ENCODE data around the gene SMIM28.

DNA sequence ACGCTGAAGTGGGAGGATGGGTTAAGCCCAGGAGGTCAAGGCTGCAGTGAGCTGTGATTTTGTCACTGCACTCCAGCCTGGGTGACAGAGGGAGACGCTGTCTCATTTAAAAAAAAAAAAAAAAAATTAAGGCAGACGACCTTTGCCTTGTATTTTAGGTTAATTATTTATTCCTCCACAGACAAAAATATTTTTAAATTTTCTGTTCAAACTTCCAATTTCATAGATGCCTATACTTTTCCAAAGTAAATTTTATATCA, 6.3 kb upstream of the SMIM28 start:
- TF ChIP-seq, protein P1, sequence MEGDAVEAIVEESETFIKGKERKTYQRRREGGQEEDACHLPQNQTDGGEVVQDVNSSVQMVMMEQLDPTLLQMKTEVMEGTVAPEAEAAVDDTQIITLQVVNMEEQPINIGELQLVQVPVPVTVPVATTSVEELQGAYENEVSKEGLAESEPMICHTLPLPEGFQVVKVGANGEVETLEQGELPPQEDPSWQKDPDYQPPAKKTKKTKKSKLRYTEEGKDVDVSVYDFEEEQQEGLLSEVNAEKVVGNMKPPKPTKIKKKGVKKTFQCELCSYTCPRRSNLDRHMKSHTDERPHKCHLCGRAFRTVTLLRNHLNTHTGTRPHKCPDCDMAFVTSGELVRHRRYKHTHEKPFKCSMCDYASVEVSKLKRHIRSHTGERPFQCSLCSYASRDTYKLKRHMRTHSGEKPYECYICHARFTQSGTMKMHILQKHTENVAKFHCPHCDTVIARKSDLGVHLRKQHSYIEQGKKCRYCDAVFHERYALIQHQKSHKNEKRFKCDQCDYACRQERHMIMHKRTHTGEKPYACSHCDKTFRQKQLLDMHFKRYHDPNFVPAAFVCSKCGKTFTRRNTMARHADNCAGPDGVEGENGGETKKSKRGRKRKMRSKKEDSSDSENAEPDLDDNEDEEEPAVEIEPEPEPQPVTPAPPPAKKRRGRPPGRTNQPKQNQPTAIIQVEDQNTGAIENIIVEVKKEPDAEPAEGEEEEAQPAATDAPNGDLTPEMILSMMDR (conservative IDR thresholded peaks at IDR 0.05; ENCODE audit: low read length): no peak
- no peak for TF ChIP-seq EZH2phosphoT487 (IDR thresholded peaks at IDR 0.05; ENCODE audit: borderline replicate concordance)

All from Loucy (cell line).